ENCODE data around the gene PRR7.

- no peak for TF ChIP-seq POLR2A (IDR thresholded peaks at IDR 0.05)
- TF ChIP-seq CTCF (IDR thresholded peaks at IDR 0.05) = no peak
Measured at GRCh38 chr5:177433658-177434217, 12.9 kb upstream of the PRR7 start.
